HL-60 (cell line): Measurements from ENCODE around the gene AMBP.

Experiments used
- POLR2AphosphoS5 ChIP-seq: IDR thresholded peaks from 2 replicates; pipeline ENCODE4 v1.6.1; 2012; ENCODE audit warnings: low read depth
- TF ChIP-seq, protein P1 (sequence below): IDR thresholded peaks from one replicate; pipeline ENCODE4 v1.5.1; 2011; ENCODE audit warnings: low read length, control low read depth, inconsistent platforms; ENCODE audit not compliant: insufficient read depth
- TF ChIP-seq, protein P2 (sequence below): IDR thresholded peaks from 2 replicates; pipeline ENCODE4 v1.6.1; 2012; ENCODE audit warnings: low read depth; ENCODE audit not compliant: insufficient replicate concordance

DNA sequence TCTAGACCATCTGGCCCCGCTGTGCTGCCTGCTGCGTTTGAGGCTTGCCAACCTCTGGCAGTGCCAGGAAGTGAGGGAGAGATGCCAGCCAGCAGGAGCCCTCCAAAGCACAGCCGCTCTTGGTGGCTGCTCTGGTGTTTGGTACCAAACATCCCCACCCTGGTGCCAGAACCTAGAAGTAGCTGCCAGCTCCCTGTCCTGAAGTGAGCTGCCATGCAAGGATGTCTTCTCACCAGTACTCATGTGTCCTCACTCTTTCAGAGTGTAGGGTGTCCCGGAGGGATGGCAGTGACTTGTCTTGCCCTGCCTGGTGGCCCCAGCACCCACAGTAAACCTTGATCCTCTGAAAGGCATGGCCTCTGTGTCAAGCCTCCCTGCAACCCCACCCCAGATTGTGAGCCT lies 43.4 kb downstream of the AMBP start:
- TF ChIP-seq, protein P1, sequence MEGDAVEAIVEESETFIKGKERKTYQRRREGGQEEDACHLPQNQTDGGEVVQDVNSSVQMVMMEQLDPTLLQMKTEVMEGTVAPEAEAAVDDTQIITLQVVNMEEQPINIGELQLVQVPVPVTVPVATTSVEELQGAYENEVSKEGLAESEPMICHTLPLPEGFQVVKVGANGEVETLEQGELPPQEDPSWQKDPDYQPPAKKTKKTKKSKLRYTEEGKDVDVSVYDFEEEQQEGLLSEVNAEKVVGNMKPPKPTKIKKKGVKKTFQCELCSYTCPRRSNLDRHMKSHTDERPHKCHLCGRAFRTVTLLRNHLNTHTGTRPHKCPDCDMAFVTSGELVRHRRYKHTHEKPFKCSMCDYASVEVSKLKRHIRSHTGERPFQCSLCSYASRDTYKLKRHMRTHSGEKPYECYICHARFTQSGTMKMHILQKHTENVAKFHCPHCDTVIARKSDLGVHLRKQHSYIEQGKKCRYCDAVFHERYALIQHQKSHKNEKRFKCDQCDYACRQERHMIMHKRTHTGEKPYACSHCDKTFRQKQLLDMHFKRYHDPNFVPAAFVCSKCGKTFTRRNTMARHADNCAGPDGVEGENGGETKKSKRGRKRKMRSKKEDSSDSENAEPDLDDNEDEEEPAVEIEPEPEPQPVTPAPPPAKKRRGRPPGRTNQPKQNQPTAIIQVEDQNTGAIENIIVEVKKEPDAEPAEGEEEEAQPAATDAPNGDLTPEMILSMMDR: no peak
- TF ChIP-seq, protein P2, sequence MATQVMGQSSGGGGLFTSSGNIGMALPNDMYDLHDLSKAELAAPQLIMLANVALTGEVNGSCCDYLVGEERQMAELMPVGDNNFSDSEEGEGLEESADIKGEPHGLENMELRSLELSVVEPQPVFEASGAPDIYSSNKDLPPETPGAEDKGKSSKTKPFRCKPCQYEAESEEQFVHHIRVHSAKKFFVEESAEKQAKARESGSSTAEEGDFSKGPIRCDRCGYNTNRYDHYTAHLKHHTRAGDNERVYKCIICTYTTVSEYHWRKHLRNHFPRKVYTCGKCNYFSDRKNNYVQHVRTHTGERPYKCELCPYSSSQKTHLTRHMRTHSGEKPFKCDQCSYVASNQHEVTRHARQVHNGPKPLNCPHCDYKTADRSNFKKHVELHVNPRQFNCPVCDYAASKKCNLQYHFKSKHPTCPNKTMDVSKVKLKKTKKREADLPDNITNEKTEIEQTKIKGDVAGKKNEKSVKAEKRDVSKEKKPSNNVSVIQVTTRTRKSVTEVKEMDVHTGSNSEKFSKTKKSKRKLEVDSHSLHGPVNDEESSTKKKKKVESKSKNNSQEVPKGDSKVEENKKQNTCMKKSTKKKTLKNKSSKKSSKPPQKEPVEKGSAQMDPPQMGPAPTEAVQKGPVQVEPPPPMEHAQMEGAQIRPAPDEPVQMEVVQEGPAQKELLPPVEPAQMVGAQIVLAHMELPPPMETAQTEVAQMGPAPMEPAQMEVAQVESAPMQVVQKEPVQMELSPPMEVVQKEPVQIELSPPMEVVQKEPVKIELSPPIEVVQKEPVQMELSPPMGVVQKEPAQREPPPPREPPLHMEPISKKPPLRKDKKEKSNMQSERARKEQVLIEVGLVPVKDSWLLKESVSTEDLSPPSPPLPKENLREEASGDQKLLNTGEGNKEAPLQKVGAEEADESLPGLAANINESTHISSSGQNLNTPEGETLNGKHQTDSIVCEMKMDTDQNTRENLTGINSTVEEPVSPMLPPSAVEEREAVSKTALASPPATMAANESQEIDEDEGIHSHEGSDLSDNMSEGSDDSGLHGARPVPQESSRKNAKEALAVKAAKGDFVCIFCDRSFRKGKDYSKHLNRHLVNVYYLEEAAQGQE: no peak
- TF ChIP-seq POLR2AphosphoS5: no peak
